ENCODE results near the gene LIMA1.

- TF ChIP-seq CTCF (IDR thresholded peaks at IDR 0.05 in 4 of 5, conservative IDR thresholded peaks at IDR 0.05 in 1 of 5) = no peak
- TF ChIP-seq POLR2A (IDR thresholded peaks at IDR 0.05) = no peak
Measured at GRCh38 chr12:50192236-50192635, 91.1 kb downstream of the LIMA1 start.

Data from gastrocnemius medialis (tissue), 4 donors.